ENCODE data around the gene TSEN2. TPM values are rescaled to one million over a fixed set of nuclear protein-coding genes. Genes with fewer than 3 reads are reported as not detected.

The TSEN2 gene
- total RNA-seq, 1 experiment from 2014 or later = 22.0 TPM

GRCh38 chr3:12501360-12502020 lies 17.2 kb downstream of the TSEN2 start:
- no peak overlapping the region for H3K4me3 Mint-ChIP-seq
- Histone ChIP-seq H2BK15ac (ENCODE audit: low read depth, low read length) (no peak overlapping the region), H3K14ac (ENCODE audit: insufficient read depth, low read length) (no peak overlapping the region), H3K56ac (ENCODE audit: insufficient read length, low read depth, low read length) (no peak overlapping the region), H3K9ac (ENCODE audit: extremely low read depth, insufficient read length, low read length) (no peak overlapping the region), H3K18ac (ENCODE audit: insufficient read length, low read depth, low read length) (no peak overlapping the region), H3K9me3 (ENCODE audit: control insufficient read depth, low read depth, low read length) (no peaks in the 10 kb centered on the region), H2AK5ac (ENCODE audit: insufficient read length, low read length) (no peak overlapping the region), H3K4ac (ENCODE audit: low read depth, low read length) (no peak overlapping the region), H4K5ac (ENCODE audit: insufficient read length, low read depth, low read length) (no peak overlapping the region), H3K4me2 (ENCODE audit: insufficient read depth, insufficient read length, low read length) (no peak overlapping the region), H3K4me1 (ENCODE audit: insufficient read depth, low read length) (no peaks in the 10 kb centered on the region), H3K23ac (ENCODE audit: insufficient read length, low read depth, low read length) (no peak overlapping the region), H3K79me1 (ENCODE audit: insufficient read depth, low read depth, low read length, poor library complexity, severe bottlenecking) (no peaks in the 10 kb centered on the region), H3T11ph (ENCODE audit: low read length) (no peak overlapping the region), H2AFZ (ENCODE audit: low read length) (no peak overlapping the region), H2BK12ac (ENCODE audit: insufficient read length, low read depth, low read length) (no peak overlapping the region), H4K8ac (replicated peaks; ENCODE audit: insufficient read length, low read depth, low read length) (no peak overlapping the region), H4K20me1 (ENCODE audit: control insufficient read depth, insufficient read depth, insufficient read length) (no peaks in the 10 kb centered on the region), H3K23me2 (ENCODE audit: insufficient read length, low read depth, low read length, poor library complexity, severe bottlenecking) (no peaks in the 10 kb centered on the region), H3K27ac (ENCODE audit: insufficient read length, low read depth, low read length) (no peak overlapping the region), H3K27me3 (ENCODE audit: insufficient read depth, low read length) (no peaks in the 10 kb centered on the region), H2BK120ac (ENCODE audit: low read depth, low read length, poor library complexity, severe bottlenecking) (no peak overlapping the region), H3K79me2 (ENCODE audit: insufficient read depth, low read length) (no peaks in the 10 kb centered on the region), H2BK5ac (ENCODE audit: insufficient read length, low read length) (no peak overlapping the region), H2BK20ac (ENCODE audit: low read depth, low read length, poor library complexity, severe bottlenecking) (no peak overlapping the region), H4K91ac (ENCODE audit: insufficient read length, low read depth, low read length) (no peak overlapping the region)
- DNase-seq = no peak
- no peaks in the 10 kb centered on the region for H3K9me3 Mint-ChIP-seq
- no peaks in the 10 kb centered on the region for H3K4me1 Mint-ChIP-seq
- H3K27me3 Mint-ChIP-seq (ENCODE audit: low read depth) = no peaks in the 10 kb centered on the region
- WGBS (ENCODE audit: extremely low coverage, insufficient read length, low lambda C conversion rate) = no CpG with 5 or more reads among the region's 7 CpGs
- H3K36me3 Mint-ChIP-seq (ENCODE audit: insufficient read depth in 1 of 3, low read depth in 3 of 3) = peaks cover 38 to 84% (median 75%) of the 10 kb centered on the region in 3 experiments; a peak in 6 of 7 replicates
- H3K27ac Mint-ChIP-seq = no peak overlapping the region
- TF ChIP-seq CTCF (conservative IDR thresholded peaks at IDR 0.05) = no peak

Measured in H9 (cell line).